Measurements from ENCODE around the gene RHOU. TPM values are rescaled to one million over a fixed set of nuclear protein-coding genes. Genes with fewer than 3 reads are reported as not detected.

RHOU gene
- total RNA-seq, 1 experiment from 2014 or later, result 0.26 TPM

GRCh38 chr1:228753786-228754360 is 18.6 kb downstream of the RHOU start:
- H4K20me1 ChIP-seq (ENCODE audit: low read length), result no peaks in the 10 kb centered on the region
- CTCF ChIA-PET, result no interaction called here
- no peak overlapping the region for H3K9ac ChIP-seq (ENCODE audit: low read length)
- BruUV-seq (replicated peaks), result no TSS peak
- no peaks in the 10 kb centered on the region for H3K36me3 ChIP-seq (ENCODE audit: low read depth, low read length)
- H3K27me3 ChIP-seq (ENCODE audit: low read length), result peaks cover 98% of the 10 kb centered on the region
- DNase-seq (no peak), ATAC-seq (no peak)
- no peak for TF ChIP-seq CTCF (conservative IDR thresholded peaks at IDR 0.05; ENCODE audit: low read depth, low read length)
- no peak for TF ChIP-seq EZH2phosphoT487 (IDR thresholded peaks at IDR 0.05; ENCODE audit: borderline replicate concordance, low read length)
- TF ChIP-seq EZH2 (IDR thresholded peaks at IDR 0.05; ENCODE audit: low read length, unreplicated experiment), result no peak
- POLR2A ChIA-PET (ENCODE audit: unreplicated experiment), result interaction anchor here (0.5 to 0.6 kb wide), 2 partner anchors 19 to 27 kb away, joined by 3 to 7 read pairs; no protein-coding TSS in a partner anchor
- H3K9me2 ChIP-seq (replicated peaks; ENCODE audit: low read length), result no peaks in the 10 kb centered on the region
- no peaks in the 10 kb centered on the region for H3K79me2 ChIP-seq (ENCODE audit: low read length)
- no peaks in the 10 kb centered on the region for H3K9me3 ChIP-seq (ENCODE audit: low read length)
- no peak overlapping the region for H3K4me2 ChIP-seq (ENCODE audit: low read length)
- H3F3A ChIP-seq (ENCODE audit: low read length, unreplicated experiment), result no peaks in the 10 kb centered on the region
- intact Hi-C loops (cut with micrococcal nuclease), result no loop called here
- no peak overlapping the region for H3K27ac ChIP-seq (ENCODE audit: low read length)
- H2AFZ ChIP-seq (ENCODE audit: low read length), result no peak overlapping the region
- H3K4me1 ChIP-seq (ENCODE audit: insufficient read depth, low read length), result no peaks in the 10 kb centered on the region
- no peak overlapping the region for H3K4me3 ChIP-seq (ENCODE audit: low read length)

- no peak overlapping the region for H3K27ac ChIP-seq (ENCODE audit: low read length)
- ChIA-PET CTCF (no interaction called here), POLR2A (ENCODE audit: unreplicated experiment) (interaction anchor here (0.5 to 0.6 kb wide), 2 partner anchors 20 to 26 kb away, joined by 3 to 7 read pairs; no protein-coding TSS in a partner anchor)
- BruUV-seq (replicated peaks), result no TSS peak
- no peaks in the 10 kb centered on the region for H3F3A ChIP-seq (ENCODE audit: low read length, unreplicated experiment)
- no peaks in the 10 kb centered on the region for H3K9me3 ChIP-seq (ENCODE audit: low read length)
- H4K20me1 ChIP-seq (ENCODE audit: low read length), result no peaks in the 10 kb centered on the region
- H3K9ac ChIP-seq (ENCODE audit: low read length), result no peak overlapping the region
- H3K27me3 ChIP-seq (ENCODE audit: low read length), result peaks cover 98% of the 10 kb centered on the region
- H3K9me2 ChIP-seq (replicated peaks; ENCODE audit: low read length), result no peaks in the 10 kb centered on the region
- intact Hi-C loops (cut with micrococcal nuclease), result no loop called here
- no peaks in the 10 kb centered on the region for H3K36me3 ChIP-seq (ENCODE audit: low read depth, low read length)
- H3K4me2 ChIP-seq (ENCODE audit: low read length), result no peak overlapping the region
- no peak overlapping the region for H3K4me3 ChIP-seq (ENCODE audit: low read length)
- DNase-seq (no peak), ATAC-seq (no peak)
- no peak overlapping the region for H2AFZ ChIP-seq (ENCODE audit: low read length)
- H3K79me2 ChIP-seq (ENCODE audit: low read length), result no peaks in the 10 kb centered on the region
- TF ChIP-seq CTCF (conservative IDR thresholded peaks at IDR 0.05; ENCODE audit: low read depth, low read length), result no peak
- TF ChIP-seq EZH2phosphoT487 (IDR thresholded peaks at IDR 0.05; ENCODE audit: borderline replicate concordance, low read length), result no peak
- no peak for TF ChIP-seq EZH2 (IDR thresholded peaks at IDR 0.05; ENCODE audit: low read length, unreplicated experiment)
- H3K4me1 ChIP-seq (ENCODE audit: insufficient read depth, low read length), result no peaks in the 10 kb centered on the region
Measured at GRCh38 chr1:228754646-228755268, 19.5 kb downstream of the RHOU start.

GRCh38 chr1:228755800-228756199 is 20.5 kb downstream of the RHOU start:
- Histone ChIP-seq H3K9ac (ENCODE audit: low read length) (no peak overlapping the region), H3K4me3 (ENCODE audit: low read length) (no peak overlapping the region), H3K4me2 (ENCODE audit: low read length) (no peak overlapping the region), H3F3A (ENCODE audit: low read length, unreplicated experiment) (no peaks in the 10 kb centered on the region), H3K36me3 (ENCODE audit: low read depth, low read length) (no peaks in the 10 kb centered on the region), H3K9me2 (replicated peaks; ENCODE audit: low read length) (no peaks in the 10 kb centered on the region), H3K27me3 (ENCODE audit: low read length) (peaks cover 98% of the 10 kb centered on the region), H3K27ac (ENCODE audit: low read length) (no peak overlapping the region), H3K79me2 (ENCODE audit: low read length) (no peaks in the 10 kb centered on the region), H4K20me1 (ENCODE audit: low read length) (no peaks in the 10 kb centered on the region), H2AFZ (ENCODE audit: low read length) (no peak overlapping the region), H3K4me1 (ENCODE audit: insufficient read depth, low read length) (no peaks in the 10 kb centered on the region), H3K9me3 (ENCODE audit: low read length) (no peaks in the 10 kb centered on the region)
- DNase-seq (no peak), ATAC-seq (no peak)
- ChIA-PET CTCF (no interaction called here), POLR2A (ENCODE audit: unreplicated experiment) (no interaction called here)
- TF ChIP-seq EZH2phosphoT487 (IDR thresholded peaks at IDR 0.05; ENCODE audit: borderline replicate concordance, low read length) (no peak), EZH2 (IDR thresholded peaks at IDR 0.05; ENCODE audit: low read length, unreplicated experiment) (no peak), CTCF (conservative IDR thresholded peaks at IDR 0.05; ENCODE audit: low read depth, low read length) (no peak)
- intact Hi-C loops (cut with micrococcal nuclease), result no loop called here
- no TSS peak for BruUV-seq (replicated peaks)

Measured in PC-3 (cell line).